ENCODE results near the gene TMEM175.

The TMEM175 gene

DNA sequence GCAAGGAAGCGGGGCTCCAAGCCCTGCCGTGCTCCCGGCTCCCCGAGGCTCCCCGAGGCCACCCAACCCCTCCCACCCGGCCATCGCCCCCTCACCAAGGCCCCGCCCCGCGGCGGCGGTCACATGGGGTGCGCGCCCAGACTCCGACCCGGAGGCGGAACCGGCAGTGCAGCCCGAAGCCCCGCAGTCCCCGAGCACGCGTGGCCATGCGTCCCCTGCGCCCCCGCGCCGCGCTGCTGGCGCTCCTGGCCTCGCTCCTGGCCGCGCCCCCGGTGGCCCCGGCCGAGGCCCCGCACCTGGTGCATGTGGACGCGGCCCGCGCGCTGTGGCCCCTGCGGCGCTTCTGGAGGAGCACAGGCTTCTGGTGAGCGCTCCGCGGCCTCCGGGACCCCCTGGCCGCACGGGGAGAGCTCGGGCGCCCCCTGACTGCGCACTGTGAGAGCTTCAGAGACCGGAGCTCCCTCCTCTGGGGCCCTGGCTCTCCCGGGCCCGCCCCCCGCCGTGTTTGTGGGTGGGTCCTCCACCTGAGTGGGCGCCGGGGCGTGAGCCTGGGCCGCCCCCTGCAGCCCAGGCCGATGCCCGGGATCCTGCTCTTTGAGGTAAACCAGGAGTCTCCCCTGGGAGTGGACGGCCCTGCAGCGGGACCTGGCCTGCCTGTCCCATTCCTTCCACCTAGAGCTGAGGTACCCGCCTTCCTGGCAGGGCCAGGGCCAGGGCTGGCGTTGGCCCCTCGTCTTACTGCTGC, 54.8 kb downstream of the TMEM175 start, which contains the start of gene IDUA:
Gene IDUA (plus strand): TSS at position 166 of the 745 bp plus-strand sequence. CDS start 41 bp downstream, at position 207.
- in situ Hi-C loops (cut with HindIII; ENCODE audit: low sequenced_read_pairs): no loop called here

DNA sequence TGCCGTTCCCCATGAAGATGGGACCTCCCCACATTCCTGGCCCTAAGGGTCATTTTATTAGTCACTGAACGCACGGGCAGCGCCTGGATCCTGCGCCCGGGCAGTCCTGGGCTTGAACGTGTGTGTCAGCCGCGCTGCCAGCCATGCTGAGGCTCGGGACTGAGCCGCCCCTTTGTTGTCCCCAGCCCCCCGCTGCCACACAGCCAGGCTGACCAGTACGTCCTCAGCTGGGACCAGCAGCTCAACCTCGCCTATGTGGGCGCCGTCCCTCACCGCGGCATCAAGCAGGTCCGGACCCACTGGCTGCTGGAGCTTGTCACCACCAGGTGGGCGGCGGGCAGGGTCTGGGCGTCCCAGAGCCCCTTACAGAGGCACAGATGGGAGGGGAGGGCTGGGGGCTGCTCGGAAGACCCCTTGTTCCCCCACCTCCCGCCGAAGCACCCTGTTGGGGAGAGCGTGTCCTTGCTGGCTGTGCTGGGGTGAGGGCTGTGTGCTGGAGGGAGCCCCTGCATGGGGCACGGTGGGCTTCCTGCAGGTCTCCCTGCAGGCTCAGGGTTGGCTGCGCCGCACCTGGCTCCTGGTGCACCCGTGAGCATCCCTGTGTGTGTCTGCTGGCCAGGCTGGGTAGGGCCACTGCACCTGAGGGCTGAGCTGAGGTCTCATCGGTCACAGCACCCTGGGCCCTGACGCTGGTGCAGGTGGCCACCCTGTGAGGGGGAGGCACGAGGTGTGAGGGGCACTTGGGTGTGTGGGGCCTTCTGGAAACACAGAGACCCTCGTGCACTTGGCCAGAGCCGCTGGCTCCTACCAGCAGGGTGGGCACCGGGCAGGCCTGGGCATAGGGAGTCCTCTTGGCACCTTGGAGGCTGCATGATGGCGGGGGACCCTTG, 55.6 kb downstream of the TMEM175 start:
- in situ Hi-C loops (cut with HindIII; ENCODE audit: low sequenced_read_pairs): no loop called here

DNA sequence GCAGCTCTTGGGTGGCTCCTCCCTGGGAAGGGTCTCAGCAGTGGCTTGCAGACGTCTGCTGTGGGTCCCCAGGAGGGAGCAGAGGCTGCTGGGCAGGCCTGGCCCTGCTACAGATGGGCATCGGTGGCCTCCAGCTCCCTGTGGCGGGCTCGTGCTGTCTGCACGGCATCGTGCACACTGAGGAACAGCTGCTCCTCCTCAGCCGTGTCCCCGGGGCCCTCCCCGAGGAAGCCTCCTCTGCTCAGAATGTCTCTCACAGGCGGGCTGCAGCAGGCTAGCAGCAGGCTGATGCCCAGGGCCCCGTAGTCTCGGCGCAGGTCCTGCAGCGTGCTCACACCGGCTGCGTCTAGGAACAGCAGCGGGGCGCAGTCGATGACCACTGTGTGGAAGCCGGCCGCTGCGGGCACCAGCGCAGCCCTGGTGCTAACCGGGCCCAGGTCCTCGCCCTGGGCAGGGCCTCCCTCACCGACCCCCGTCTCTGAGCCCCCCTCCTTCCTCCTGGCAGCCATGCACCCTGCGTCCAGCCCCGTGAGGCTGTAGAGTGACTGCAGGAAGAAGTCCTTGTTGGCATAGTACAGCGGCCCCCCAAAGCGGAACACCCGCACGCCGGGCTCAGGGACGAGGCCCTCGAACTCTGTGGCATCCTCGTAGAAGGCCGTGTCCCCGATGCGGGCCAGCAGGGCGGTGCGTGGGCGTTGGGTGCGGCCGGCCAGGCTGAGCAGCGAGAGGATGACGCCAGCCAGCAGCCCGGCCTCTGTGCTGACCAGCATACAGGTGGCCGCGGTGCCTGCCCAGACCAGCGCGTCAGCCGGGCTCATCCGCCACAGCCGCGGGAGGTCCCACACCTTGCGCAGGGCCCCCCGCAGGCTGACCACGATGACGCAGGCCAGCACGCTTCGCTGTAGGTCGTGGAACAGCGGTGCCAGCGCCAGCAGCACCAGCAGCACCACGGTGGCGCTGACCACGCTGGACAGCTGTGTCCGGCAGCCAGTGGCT, 56.8 kb downstream of the TMEM175 start:
- in situ Hi-C loops (cut with HindIII; ENCODE audit: low sequenced_read_pairs): no loop called here

DNA sequence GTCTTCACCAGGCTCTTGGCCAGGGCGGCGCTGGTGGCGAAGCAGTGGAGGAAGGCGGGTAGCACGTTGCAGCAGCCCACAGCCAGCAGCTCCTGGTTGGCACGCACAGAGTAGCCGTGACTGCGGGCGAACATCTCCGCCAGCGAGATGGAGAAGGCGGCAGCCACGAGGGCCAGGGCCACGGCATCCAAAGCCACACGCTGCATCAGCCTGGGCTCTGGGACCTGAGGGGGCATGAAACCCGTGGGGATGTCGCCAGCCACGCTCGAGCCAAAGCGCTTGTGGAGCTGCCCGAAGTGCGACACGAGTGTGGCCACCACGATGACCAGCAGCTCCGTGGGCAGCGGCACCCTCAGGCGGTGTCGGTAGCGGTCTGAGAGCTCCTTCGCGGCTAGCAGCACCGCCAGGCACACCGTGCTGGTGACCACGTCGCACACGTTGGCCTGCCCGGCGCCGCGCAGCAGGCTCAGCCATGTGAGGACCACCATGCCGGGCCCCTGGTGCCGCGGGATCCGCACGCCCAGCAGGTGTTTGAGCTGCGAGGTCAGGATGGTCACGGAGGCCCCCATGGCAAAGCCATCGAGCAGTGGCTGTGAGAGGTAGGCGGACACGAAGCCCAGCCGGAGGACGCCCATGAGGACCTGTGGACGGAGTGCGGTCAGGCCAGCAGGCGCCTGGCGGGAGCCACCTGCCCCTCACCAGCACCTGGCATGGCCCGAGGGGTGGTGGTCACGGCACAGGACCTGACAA, 57.6 kb downstream of the TMEM175 start:
- in situ Hi-C loops (cut with HindIII; ENCODE audit: low sequenced_read_pairs): no loop called here

DNA sequence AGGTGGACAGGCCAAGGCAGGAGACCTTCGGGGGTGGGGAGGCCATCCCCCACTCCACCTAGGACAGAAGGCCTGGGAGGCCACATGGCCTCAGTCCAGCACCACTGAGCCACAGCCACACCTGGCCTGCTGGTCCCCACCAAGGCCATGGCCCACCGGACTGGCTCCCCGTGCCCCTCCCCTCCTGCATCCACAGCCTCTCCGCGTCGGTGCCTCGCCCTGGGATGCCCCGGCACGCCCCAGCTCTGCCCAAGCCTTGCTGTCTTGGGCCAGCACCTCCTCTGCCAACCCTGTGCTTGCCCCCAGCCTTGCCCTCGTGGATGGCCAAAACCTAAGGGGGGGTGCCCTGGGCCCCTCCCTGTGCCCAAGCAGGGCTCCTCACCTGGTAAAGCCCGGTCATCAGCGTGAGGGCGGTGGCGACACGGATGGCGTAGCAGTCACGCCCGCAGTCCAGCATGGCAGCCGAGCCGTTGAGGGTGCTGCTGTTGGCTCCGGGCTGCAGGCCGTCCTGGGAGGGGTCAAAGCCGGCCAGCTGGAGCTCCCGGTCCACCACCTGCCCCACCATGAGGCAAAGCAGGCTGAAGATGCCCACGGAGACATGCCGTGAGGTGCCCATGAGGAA, 58.6 kb downstream of the TMEM175 start:
- in situ Hi-C loops (cut with HindIII; ENCODE audit: low sequenced_read_pairs): no loop called here

DNA sequence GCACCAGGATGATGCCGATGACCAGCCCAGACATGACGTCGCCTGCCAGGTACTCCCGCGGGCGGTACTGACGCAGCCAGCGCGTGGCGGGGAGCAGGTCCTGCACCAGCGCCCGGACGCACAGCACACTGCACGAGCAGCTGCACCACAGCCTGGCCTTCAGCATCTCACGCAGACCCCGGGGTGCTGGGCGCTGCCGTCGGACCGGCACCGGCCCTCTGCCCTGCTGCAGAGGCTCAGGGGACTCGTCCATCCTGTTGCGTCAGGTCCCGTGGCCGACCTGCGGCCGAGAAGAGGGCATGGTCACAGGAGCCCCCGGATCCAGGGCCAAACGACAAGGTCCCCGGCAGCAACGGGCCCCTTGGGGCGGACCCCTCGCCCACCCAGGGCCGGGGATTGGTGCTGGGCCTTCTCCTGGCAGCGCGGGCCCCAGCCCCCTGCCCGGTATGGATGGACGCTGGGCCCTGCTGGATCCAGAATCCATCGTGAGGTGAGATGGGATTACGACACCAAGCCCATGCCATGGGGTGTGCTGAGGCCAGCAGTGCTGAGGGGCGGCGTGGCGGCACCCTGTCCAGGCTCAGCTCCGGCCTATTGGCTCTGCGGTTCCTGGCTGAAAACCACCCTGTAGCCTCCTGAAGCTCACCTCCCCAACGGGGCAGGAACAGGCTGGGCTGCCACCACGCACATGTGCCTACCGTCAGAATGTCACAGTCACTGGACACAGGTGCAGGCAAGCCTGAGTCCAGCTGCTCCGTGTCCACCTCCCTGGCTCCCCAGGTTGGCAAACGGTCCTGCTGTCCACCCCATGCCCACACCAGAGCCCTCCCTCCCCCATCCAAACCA, 59.4 kb downstream of the TMEM175 start:
- in situ Hi-C loops (cut with HindIII; ENCODE audit: low sequenced_read_pairs): no loop called here

DNA sequence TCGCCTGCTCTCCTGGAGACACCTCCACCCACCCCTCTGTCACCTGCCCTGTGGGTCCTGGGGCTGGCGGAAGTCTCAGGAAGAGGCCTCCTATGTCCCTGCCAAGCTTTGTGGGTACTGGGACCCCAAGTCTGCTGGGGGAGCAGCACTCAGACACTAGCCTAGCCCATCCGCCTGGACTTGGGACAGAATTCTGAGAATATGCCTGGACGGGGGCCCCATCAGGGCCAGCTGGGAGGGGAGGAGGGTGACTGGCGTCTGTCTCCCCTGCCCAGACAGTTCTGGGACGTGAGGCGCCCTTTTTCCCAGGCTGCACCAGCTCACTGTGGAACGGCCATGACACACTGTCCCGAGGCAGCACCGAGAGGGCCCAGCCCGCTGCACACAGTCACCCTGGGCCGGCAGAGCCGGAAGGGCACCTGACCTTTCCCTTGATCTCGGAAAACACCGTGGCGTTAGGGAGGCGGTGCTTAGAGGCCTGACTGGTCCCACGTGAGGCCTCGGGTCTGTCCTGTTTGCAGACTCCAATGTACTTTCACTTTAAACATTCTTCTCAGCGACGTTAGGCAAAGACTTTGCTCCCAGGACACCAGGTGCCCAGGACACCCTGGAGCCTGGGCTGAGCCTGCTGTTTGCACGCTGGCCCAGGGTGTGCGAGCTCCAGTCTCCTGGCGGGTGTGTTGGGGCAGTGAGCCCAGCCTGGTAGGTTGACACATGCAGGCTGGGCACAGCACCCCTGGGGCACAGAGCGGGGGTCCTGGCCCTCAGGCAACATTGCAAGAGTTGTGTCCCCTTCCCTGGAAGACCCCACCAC, 60.2 kb downstream of the TMEM175 start:
- in situ Hi-C loops (cut with HindIII; ENCODE audit: low sequenced_read_pairs): no loop called here

DNA sequence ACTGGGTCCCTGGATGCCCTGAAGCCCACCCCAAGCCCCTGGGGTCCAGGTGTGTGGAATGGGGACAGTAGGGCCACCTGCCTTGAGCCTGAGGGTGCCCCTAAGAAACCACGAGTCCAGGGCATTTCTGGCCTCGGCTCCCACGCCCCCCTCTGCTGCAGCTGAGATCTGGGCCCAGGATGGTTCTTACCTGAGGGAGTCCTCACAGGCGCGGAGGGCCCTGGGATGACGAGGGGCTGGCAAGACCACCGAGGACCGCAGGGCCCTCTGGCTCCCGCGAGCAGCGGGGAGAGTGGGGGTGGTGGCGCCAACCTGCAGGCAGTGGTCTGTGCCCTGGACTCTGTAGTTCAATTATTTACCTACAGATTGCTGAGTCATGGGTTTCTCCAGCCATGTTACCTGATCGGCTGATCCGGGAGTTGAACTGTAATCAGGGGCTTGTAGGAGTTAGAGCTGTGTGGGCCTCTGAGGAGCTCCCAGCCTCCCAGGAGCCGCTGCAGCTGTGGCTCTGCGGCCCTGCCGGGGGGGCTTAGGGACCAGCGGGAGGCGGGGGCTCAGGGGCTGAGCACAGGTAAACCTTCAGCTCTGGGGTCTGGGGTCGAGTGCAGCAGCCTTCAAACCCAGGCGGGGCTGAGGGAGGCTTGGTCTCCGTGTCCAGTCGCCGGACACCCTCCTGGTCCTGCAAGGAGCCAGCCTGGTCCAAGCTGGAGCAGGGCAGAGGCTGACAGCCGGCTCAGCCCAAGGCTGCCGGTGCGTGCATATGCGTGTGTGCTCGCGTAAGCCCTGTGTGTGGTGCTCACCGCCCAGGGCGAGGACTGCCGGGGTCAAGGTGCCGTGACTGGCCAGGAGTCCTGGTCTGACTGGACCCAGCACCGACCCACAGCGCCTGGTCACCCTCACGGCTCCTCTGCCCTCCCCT, 61.1 kb downstream of the TMEM175 start, which contains the start of gene SLC26A1:
Gene SLC26A1 (minus strand): TSS at position 294 of the 919 bp plus-strand sequence. CDS start 1,701 bp downstream, outside the sequence.
- in situ Hi-C loops (cut with HindIII; ENCODE audit: low sequenced_read_pairs): no loop called here

DNA sequence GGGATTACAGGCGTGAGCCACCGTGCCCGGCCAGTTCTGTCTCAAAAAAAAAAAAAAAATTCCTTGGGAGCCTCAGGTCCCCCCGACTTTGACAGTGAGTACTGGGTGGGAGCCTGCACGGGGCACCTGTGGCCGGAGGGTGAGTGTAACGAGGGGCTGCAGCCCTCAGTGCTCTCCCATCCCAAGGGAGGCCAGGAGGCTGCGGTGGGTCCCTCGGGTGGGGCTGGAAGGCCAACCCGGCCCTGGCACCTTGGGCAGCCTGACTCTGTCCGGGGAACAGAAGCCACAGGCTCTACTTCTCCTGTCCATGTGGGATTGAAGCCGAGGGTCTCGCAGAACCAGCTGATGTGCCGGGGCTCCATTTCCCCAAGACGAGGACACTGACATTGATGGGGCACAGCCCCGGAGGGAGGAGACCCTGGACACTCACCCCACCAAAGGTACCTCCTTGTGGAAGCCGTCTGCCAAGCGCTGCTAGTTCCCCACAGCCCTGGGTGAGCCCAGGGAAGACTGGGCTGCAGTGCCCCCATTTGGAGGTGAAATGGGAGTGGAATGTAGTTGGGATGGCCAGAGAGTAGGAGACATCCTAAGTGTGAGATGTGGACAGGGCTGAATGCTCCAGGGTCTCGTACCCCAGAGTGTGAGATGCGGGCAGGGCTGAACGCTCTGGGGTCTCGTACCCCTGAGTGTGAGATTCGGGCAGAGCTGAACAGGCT, 63.2 kb downstream of the TMEM175 start:
- in situ Hi-C loops (cut with HindIII; ENCODE audit: low sequenced_read_pairs): no loop called here

DNA sequence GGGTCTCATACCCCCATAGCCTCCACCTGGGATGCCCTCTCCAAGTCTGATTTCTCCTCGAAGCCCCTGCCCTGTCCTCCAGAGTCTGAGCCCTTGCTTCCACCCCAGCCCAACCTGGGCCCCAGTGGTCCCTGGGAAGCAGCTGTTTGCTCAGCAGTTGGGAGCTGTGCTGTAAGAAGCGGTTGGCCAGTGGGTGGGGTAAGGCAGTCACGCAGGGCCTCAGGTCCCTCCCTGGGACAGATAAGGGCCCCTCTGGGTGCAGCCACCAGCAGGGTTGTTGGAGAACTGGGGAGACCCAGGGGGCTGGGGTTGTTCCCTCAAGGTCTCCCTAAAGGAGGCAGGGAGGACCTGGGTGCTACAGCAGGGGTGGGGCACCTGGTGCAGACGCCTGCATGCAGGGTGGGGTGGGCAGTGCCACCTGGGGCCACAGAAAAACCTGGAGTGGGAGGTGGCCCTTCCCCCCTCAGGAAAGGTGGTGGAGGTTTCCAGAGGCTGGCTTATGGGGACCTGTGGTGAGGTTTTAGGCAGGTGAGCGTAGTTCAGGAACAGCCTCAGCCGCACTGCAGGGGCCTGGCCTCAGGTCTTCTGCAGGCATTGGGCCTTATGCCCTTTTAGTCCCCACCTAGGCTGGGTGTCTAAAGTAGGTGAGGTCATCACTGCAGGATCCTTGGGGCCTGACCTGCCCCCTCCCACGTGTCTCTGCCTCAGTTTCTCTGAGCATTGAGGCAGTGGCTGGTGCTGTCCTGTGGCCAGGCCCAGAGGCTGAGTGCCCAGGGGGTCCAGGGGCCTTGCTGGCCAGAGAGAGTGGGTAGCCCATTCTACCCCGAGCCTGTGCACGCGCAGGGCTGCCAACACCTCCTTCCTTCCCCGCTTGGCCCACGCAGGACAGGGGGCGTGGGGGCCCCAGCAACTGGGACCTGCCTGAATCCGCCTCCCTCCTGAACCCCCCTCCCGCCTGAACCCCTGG, 64.1 kb downstream of the TMEM175 start:
- in situ Hi-C loops (cut with HindIII; ENCODE audit: low sequenced_read_pairs): no loop called here

DNA sequence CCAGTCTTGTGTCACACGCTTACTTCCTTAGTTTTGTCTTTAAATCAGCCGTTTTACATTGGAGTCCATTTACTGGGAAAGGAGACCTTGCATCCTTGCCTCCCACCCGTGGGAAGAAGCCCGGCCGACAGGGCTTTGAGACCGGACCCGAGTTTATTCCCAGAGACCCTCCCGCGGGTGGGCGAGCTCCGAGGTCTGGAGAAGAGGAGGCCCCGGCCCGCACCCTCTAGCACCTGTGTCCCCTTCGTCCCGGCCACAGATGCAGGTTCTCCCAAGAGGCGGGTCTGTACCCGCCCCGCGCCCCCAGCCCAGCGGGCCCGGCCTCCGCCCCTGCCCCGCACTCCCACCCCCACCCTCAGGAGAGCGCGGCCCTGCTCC, 64.7 kb downstream of the TMEM175 start:
- in situ Hi-C loops (cut with HindIII; ENCODE audit: low sequenced_read_pairs): no loop called here

DNA sequence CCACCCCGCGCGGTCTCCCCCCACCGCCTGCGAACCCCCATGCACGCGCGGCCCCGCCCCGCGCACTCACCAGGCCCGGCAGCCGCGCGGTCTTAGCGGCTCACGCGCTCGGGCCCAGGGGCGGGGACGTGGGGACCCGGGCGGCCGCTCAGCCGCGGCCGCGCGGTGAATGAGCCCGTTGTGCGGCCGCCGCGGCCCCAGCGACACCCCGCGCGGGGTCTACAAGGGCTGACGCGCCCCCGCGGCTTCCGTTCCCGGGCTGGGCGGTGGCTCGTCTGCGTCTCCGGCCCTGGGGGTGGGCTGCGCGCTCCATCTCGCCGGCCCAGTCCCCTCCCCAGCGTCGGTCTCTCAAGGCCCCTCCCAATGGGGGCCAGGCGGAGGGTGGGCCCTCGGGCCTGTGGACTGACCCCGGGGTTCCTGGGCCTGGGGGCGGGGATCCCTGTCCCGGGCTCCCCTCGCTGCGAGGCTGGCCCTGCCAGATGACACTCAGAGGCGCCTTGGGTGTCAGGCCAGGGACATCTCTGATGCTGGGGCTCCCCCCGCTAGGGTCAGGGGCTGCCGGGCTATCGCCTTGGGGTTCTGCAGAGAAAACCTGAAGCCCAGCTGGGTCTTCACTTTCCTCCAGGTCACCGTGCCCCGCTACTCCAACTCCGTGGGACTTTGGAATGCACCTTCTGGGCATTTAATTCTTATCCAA, 65.3 kb downstream of the TMEM175 start:
- in situ Hi-C loops (cut with HindIII; ENCODE audit: low sequenced_read_pairs): no loop called here

DNA sequence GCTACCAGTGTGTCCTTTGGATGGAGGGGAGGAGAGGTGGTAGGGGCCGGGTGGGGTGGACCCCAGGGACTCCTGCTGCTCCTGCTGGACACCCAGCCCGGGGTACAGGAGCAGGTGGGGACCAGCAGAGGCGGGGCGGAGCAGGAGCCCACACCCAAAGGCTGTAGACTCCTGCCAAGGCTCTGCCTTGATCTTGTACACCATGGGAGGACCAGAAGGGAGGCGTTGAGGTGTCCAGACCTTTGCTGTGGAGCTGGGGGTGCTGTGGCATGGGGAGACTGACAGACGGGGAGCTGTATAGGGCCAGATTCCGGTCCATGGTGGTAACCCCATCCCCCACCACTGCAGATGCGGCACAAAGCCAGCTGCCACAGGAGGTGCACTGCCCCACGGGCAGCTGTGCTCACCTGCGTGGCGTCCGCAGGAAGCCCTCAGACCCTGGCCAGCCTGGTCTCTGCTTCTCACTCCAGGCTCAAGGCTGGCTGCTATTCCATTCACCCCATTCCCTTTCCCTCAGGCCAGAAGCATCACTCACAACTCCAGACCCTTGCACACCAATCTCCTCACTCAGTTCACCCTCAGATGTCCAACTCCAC, 65.9 kb downstream of the TMEM175 start:
- in situ Hi-C loops (cut with HindIII; ENCODE audit: low sequenced_read_pairs): no loop called here
